ENCODE measurements around the gene GTF3C4. TPM values are rescaled to one million over a fixed set of nuclear protein-coding genes. Genes with fewer than 3 reads are reported as not detected.
A peak's percentile ranks its signal among the peaks of the same experiment; 100 is the strongest.

The GTF3C4 gene
- total and polyA plus RNA-seq, 12 donors = 1.2 to 12.0 (median 9.8) TPM

- no peak for ATAC-seq
- Histone ChIP-seq H3K4me1 (no peaks in the 10 kb centered on the region), H3K27me3 (no peaks in the 10 kb centered on the region), H3K9me3 (no peaks in the 10 kb centered on the region), H3K27ac (no peak overlapping the region), H3K4me3 (no peak overlapping the region), H3K36me3 (peaks cover 0 to 97% (median 44%) of the 10 kb centered on the region in 9 donors)
- no peak for TF ChIP-seq CTCF (IDR thresholded peaks at IDR 0.05)
- whole genome bisulfite sequencing, 2 donors = 91 to 97% methylated on average over 7 of the region's 7 CpGs
- no peak for DNase-seq
- intact Hi-C loops (cut with DNase I) = no loop called here
Observed at GRCh38 chr9:132648283-132648682, 22.0 kb upstream of the GTF3C4 start.

GRCh38 chr9:132648685-132649084 lies 21.6 kb upstream of the GTF3C4 start:
- ATAC-seq (no peak), DNase-seq (no peak)
- 89 to 92% methylated on average over 3 of the region's 3 CpGs for WGBS, 2 donors
- intact Hi-C loops (cut with DNase I) = no loop called here
- Histone ChIP-seq H3K36me3 (peaks cover 0 to 93% (median 44%) of the 10 kb centered on the region in 9 donors), H3K4me3 (no peak overlapping the region), H3K27me3 (no peaks in the 10 kb centered on the region), H3K27ac (no peak overlapping the region), H3K4me1 (no peaks in the 10 kb centered on the region), H3K9me3 (no peaks in the 10 kb centered on the region)
- no peak for TF ChIP-seq CTCF (IDR thresholded peaks at IDR 0.05)

GRCh38 chr9:132651259-132651658 lies 19.0 kb upstream of the GTF3C4 start:
- peak in 6 of 9 donors; percentile 12 to 40 (median 21) for TF ChIP-seq CTCF (IDR thresholded peaks at IDR 0.05)
- Histone ChIP-seq H3K4me3 (no peak overlapping the region), H3K27ac (no peak overlapping the region), H3K4me1 (no peaks in the 10 kb centered on the region), H3K27me3 (no peaks in the 10 kb centered on the region), H3K9me3 (no peaks in the 10 kb centered on the region), H3K36me3 (peaks cover 0 to 87% (median 32%) of the 10 kb centered on the region in 9 donors)
- DNase-seq (no peak), ATAC-seq (no peak)
- intact Hi-C loops (cut with DNase I) = no loop called here
- WGBS, 2 donors = 76 to 91% methylated on average over 6 of the region's 6 CpGs

GRCh38 chr9:132656299-132656698 lies 14.0 kb upstream of the GTF3C4 start:
- Histone ChIP-seq H3K36me3 (peaks cover 0 to 87% (median 19%) of the 10 kb centered on the region in 9 donors), H3K4me3 (no peak overlapping the region), H3K4me1 (no peaks in the 10 kb centered on the region), H3K27me3 (no peaks in the 10 kb centered on the region), H3K27ac (no peak overlapping the region), H3K9me3 (no peaks in the 10 kb centered on the region)
- WGBS, 2 donors = 84 to 85% methylated on average over 7 of the region's 7 CpGs
- no peak for ATAC-seq
- no peak for DNase-seq
- TF ChIP-seq CTCF (IDR thresholded peaks at IDR 0.05) = no peak
- intact Hi-C loops (cut with DNase I) = no loop called here
